ENCODE measurements around the gene ARMH1. TPM values are rescaled to one million over a fixed set of nuclear protein-coding genes. Genes with fewer than 3 reads are reported as not detected.
"Not testable (repeated sequence)": the region's sequence is repeated elsewhere in the genome, so short reads cannot be mapped to it uniquely, and the experiment has no call there.

ARMH1 gene
- polyA plus RNA-seq, 10 donors, result 1.2 to 4.0 (median 2.1) TPM

DNA sequence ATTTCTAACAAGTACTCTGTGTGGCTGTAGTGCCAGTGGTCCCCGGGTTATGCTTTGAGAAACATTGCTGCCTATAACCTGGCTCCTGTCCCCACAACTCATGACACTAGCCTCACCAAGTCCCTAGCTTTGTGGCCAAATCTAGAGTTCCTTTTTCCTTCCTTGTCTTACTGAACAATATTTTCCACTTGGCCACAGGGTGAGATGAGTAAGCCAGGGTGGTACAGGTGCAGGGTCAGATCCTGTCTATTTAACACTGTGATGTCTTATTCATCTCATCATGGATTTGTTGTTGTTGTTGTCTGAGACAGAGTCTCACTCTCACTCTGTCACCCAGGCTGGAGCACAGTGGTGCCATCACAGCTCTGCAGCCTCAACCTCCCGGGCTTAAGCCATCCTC lies 18.6 kb downstream of the ARMH1 start:
- no peak for DNase-seq

DNA sequence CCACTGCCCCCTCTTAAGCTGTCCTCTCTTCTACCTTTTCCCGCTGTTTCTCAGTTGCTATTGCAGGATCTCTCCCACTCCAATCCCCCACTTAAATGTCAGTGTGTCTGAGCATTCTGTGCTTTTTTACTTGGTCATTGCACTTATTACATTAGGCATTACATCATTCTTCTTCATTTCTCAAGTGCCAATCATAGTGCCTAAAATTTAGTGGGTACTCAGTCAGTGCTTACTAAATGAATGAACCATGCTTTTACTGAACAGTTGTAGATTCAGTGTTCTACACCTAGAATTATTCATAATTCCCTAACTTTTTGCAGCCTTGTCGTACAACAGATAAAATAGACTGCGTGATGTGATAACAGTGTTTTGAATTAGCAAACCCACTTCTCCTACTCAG lies 19.4 kb downstream of the ARMH1 start:
- DNase-seq, result no peak

- DNase-seq, result no peak
These were observed 20.5 kb downstream of the ARMH1 start for GRCh38 chr1:44694863-44695478.

- DNase-seq, result no peak
These were observed 21.2 kb downstream of the ARMH1 start for GRCh38 chr1:44695671-44696070.

DNA sequence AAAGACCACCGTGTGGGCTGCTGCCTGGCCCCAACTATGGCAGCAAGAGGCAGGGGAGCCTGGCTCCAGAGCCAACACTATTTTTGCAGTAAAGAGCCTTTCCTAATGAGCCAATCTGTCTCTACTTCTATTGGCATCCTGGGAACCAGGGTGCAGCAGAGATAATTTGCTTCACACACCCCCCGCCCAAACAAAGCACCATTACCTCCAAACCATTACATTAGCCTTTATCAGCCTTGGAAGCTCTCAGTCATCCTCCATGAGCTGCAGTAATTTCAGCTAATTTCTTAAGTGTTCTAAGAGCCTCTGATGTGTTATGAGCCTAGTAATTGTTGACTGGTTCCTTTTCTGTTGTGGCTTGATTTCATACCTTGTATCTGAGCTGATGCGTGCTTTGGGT lies 21.6 kb downstream of the ARMH1 start:
- DNase-seq, result no peak

GRCh38 chr1:44696789-44697345 lies 22.4 kb downstream of the ARMH1 start:
- no peak for DNase-seq

- DNase-seq, result no peak
These were observed 23.6 kb downstream of the ARMH1 start for GRCh38 chr1:44698138-44698537.

- not testable (repeated sequence) for DNase-seq
These were observed 24.9 kb downstream of the ARMH1 start for GRCh38 chr1:44699375-44699774.

GRCh38 chr1:44700573-44700972 lies 26.1 kb downstream of the ARMH1 start:
- DNase-seq, result no peak

- DNase-seq, result no peak
These were observed 26.6 kb downstream of the ARMH1 start for GRCh38 chr1:44701141-44701573.

- no peak for DNase-seq
These were observed 31.0 kb downstream of the ARMH1 start for GRCh38 chr1:44705470-44705869.

DNA sequence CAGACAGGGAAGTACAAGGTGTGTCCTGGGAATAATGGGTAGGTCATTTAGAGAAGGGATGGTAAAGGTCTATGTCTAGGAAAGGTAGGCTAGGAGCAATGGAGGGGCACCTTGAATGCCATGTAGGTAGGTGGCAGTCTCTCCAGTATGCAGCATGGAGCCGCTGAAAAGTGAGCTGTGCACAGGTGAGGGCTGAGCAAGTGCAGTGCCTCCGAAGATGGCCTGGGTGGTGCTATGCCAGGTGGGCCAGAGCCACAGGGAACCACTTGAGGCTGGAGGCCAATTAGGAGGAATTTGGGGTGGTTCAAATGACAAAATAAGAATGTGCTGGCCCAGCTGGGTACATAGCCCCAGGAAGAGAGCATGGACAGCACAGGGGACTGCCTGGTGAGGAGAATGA lies 31.4 kb downstream of the ARMH1 start:
- no peak for DNase-seq

DNA sequence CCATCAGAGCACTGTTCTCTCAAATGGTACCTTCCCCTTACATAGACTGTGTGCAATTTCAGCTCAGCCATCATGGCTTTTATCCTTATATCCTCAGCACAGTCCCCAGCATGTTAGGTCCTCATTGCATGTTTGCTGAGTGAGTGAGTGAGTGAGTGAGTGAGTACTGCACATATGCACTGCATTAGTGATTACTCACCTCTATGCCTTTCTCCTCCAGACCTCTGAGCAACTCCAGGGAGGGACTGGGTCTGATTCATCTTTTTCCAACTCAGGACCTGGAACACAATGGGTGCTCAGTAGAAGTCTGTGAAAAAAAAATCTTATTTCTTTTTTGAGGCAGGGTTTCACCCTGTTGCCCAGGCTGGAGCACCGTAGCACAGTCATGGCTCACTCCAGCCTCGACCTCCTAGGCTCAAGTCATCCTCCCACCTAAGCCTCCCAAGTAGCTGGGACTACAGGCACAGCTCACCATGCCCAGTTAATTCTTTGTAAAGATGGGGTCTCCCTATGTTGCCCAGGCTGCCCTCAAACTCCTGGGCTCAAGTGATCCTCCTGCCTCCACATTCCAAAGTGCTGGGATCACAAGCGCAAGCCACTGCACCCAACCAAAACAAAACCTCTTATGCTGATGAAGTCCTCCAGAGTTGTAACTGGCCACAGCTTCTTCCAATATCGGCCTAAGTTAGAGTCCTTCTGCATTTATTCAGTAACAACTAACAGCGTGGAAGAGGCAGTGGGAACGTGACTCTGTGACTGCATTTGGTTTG lies 32.8 kb downstream of the ARMH1 start:
- peak in 1 of 3 donors; percentile 83 for DNase-seq

- DNase-seq, result peak in 2 of 3 donors; percentile 36 to 59
These were observed 33.7 kb downstream of the ARMH1 start for GRCh38 chr1:44707959-44708831.

GRCh38 chr1:44713321-44713781 lies 38.8 kb downstream of the ARMH1 start:
- DNase-seq, result no peak

DNA sequence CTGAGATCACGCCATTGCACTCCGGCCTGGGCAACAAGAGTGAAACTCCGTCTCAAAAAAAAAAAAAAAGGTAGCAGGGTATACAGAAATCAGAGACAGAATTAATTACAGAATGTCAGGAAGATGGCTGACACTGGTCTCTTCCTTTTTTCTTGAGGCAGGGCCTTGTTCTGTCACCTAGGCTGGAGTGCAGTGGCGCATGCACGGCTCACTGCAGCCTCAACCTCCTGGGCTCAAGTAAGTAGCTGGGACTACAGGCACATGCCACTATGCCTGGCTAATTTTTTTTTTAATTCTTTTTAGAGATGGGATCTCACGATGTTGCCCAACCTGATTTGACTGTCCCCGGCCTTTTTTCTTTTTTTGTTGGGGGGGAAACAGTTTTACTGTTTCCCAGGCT lies 40.0 kb downstream of the ARMH1 start:
- no peak for DNase-seq

DNA sequence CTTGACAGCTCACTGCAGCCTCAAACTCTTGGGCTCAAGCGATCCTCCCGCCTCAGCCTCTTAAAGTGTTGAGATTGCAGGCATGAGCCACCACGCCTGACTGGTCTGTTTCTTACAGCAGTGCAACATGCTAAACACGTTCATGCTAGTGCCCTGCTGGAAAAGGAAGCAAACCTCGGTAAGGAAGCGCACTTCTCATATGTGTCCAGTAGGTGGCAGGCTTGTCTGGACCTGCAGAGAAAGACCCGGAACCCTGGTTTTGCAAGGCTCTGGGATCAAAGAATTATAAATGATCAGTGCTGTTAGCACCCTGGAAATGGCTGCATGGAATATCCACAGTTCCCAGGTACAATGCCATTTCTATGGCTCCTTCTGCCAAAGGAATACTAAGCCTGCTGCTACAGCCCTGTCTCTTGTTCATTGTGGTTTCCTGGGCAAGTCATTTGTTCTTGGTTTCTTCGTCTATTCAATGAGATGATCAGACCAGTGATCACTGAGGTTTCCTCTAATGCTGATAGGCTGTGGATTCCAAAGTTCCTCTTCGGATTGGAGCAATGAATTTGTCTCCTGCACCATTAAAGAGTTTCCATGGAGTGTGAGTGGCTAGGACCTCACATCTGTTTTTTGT lies 40.5 kb downstream of the ARMH1 start:
- peak; percentile 39 to 80 (median 69) for DNase-seq

DNA sequence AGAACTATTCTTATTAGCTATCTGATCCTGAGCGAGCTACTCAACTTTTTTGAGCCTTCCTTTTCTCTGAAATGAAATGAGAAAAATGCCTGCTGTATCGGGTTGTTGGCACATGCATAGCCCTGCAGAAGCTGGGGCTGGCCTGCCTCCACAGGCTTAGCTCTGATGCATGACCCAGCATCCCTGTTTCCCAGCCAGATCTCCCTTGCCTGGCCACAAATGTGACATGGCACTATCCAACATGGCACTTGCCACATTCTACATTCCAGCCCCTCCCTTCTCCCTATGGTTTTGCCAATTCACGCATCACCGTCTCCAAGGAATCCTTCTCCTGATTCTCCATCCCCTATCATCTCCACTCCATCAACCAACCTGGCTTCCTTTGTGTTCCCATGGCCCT lies 42.6 kb downstream of the ARMH1 start:
- DNase-seq, result no peak

DNA sequence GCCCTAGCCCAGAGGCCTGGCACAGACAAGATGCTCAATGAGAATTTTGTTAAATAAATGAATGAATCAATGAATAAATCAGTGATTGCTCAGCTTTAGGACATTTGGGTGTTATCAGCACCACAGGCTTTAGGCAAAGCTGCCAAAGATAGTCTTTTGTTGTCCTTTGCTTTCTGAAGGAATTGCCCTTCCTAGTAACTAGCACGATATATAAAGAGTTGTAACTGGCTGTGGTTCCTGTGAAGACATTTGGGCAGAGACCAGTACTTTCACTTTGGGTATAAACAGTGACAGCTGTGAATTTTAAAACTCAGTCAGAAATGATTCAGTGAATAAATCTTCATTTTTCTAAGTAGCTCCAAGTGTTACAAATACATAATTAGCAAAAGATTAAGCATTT lies 43.1 kb downstream of the ARMH1 start:
- DNase-seq, result no peak

DNA sequence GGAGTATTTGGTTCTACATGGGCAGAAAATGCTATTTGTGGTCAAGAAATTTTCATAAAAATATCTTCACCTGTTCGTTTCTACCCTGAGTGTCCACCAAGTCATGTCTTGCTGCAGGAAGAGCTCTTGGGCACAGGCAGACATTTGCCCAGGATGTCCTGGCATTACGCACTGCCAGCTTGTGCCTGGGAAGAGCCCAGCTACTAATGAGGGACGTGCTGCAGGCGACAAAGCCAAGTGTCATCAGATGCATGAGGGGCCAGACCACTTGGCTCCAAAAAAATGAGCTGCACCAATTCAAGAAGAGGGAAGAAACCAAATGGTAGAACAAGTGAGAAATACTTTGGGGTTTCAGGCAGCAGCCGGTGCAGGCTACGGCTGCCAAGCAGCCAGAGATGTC lies 43.6 kb downstream of the ARMH1 start:
- no peak for DNase-seq

DNA sequence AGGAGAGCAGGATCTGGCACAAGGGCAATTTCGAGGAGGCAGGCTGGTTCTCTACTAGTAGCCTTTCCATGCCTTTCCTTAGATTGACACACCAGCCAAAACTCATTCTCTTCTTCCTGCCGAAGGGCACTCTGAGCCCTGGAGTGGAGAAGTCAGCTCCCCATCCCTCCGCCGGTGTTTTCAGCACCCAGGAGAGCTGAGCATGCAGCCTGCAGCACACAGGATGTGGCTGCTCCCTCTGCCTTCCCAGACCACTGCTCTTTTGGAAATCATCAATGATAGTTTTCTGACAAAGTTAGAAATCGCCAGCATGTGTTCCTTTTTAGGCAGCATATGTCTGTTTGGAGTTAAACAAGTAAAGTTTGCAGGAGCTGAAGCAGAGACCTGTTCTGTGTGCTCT lies 44.8 kb downstream of the ARMH1 start:
- no peak for DNase-seq

DNA sequence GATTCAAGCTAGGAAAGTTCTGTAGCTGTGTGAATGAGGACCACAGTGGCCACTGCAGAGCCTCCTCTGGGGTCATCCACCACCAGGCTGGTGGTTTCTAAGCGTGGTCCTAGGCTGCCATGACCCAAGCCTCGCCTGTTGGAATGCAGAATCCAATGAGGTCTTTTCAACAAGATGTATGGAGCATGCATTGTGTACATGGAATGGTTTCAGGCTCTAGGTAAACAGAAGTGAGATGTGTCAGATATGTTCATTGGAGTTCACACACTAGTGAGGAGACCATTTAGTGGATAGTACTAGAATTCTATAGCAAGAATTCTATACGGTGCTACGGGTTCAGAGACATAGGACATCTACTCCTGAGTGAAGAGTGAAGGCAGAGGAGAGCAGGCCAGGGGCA lies 45.8 kb downstream of the ARMH1 start:
- no peak for DNase-seq
